B cell (primary cell): ENCODE results near the gene LIG1.

ENCODE experiments used
- CTCF ChIP-seq: fragments of 200-600 bp; IDR thresholded peaks from one replicate; pipeline ENCODE4 v1.8.0; 2022; ENCODE audit warnings: antibody characterized with exemption, mild to moderate bottlenecking
- EZH2 ChIP-seq: IDR thresholded peaks from 2 replicates; pipeline ENCODE4 v1.6.1; 2012; ENCODE audit warnings: borderline replicate concordance, low read depth, mild to moderate bottlenecking, moderate library complexity, low read length; ENCODE audit not compliant: insufficient read depth, poor library complexity, severe bottlenecking

- TF ChIP-seq CTCF (no peak), EZH2 (no peak)
Measured at GRCh38 chr19:48094855-48095203, 75.3 kb downstream of the LIG1 start.
